GM18520 (cell line): ENCODE results near the gene OR5T3.
"Not testable (repeated sequence)": the region's sequence is repeated elsewhere in the genome, so short reads cannot be mapped to it uniquely, and the experiment has no call there.

ENCODE experiments used
- ATAC-seq: cut with Tn5 transposase; IDR thresholded peaks from one replicate; pipeline ENCODE4 v1.9.1; 2021; ENCODE audit not compliant: unreplicated experiment

The OR5T3 gene

GRCh38 chr11:56251954-56252353 lies at the start of gene OR5T3:
Gene OR5T3 (plus strand): TSS chr11:56252254. CDS start chr11:56252254, 0 bp downstream.
- no peak for ATAC-seq

DNA sequence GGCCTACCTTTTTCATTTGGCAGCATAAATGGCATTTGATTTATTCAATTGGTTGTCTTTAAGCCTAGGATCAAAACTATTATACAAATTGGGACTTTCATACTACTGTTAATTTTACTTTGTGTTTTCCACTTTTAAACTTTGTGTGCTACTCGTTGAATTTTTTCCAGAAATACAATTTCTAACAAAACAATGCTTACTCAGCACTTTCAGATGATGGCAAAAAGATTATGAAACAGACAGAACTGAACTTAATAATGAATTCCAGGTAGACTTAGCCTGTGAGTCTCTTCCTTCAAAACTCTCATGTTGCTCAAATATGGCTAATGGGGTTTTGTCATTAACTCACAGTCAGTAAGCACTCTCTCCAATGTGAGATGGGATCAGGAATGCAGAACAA lies 44.3 kb upstream of the OR5T3 start:
- no peak for ATAC-seq

- ATAC-seq, result no peak
Observed at GRCh38 chr11:56214537-56214936, 37.5 kb upstream of the OR5T3 start.

DNA sequence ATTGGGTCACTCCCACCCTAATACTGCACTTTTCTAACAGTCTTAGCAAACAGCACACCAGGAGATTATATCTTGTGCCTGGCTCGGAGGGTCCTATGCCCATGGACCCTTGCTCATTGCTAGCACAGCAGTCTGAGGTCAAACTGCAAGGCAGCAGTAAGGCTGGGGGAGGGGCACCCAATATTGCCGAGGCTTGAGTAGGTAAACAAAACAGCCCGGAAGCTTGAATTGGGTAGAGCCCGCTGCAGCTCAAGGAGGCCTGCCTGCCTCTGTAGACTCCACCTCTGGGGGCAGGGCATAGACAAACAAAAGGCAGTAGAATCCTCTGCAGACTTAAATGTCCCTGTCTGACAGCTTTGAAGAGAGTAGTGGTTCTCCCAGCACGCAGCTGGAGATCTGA lies 32.3 kb upstream of the OR5T3 start:
- not testable (repeated sequence) for ATAC-seq

DNA sequence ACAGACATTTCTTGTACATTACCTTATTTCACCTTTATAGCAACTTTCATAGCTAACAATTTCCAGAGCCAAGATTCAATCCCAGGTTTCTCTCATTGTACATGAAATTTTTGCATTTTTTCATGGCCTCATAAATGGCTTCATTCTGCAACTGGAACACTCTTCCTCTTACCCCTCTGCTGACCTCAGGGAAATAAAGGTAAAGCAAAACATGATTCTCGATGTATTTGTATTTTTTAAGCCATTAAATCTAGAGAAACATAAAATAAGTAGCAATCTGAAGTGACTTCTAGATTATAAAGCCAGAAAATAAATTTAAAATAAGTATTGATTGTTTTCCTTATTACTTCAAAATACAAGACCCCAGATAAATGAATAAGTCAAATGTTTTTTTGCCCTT lies 17.9 kb upstream of the OR5T3 start, which contains the start of gene OR5T2:
Gene OR5T2, minus strand, starts transcription at position 101 of the 400 bp plus-strand sequence. CDS start 1,193 bp downstream, outside the sequence.
- ATAC-seq, result no peak

DNA sequence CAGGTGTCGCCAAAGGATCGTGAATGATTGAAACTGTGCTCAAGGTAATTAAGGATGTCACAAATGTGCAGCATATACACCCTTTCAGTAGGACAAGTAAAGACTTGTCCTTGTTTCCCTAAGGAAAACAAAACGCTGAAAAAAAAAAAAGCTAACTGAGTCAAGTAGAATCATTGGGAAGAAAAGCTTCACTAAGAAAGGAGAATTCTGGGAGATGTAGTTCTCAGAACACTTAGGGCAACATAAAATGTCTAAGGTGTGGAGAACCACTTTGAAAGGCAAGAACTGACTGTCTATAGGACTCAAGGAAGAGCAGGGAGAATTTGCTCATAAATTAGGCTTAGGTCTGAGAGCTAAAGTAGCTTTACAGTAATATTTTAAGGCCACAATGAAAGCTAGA lies 19.0 kb downstream of the OR5T3 start:
- ATAC-seq, result no peak

DNA sequence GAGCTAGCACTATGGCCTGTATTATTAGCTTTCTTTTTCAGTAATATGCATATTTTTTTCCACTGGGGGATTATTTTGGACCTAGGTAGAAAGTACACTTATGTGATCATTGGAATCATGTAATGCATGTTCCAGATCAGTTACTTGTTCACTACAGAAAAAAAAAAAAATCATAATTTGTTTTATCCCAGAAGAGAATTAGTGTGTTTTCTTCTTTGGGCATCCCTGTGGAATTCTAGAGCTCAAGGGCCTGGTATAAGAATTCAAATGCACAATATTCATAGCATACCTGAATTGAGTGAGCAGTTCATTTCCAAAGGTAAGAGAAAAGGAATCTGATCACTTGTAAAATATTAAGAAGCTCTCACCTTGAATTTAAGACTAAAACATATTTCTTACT lies 21.8 kb downstream of the OR5T3 start, which contains the start of gene OR5T1:
Gene OR5T1, plus strand, starts transcription at position 301 of the 400 bp plus-strand sequence. CDS start 1,485 bp downstream, outside the sequence.
- ATAC-seq, result no peak

- no peak for ATAC-seq
Observed at GRCh38 chr11:56292154-56292553, 40.1 kb downstream of the OR5T3 start, which contains the start of gene OR8H1. Gene OR8H1 (minus strand): TSS chr11:56292254. CDS start chr11:56291062, 1,192 bp downstream.

GRCh38 chr11:56296898-56297297 lies 44.8 kb downstream of the OR5T3 start:
- no peak for ATAC-seq
